Erythroblast (primary cell): Measurements from ENCODE around the gene ZNF488.

ENCODE experiments used
- GATA1 ChIP-seq: IDR thresholded peaks from 2 replicates; pipeline ENCODE4 v1.6.1; 2011; ENCODE audit warnings: low read depth, mild to moderate bottlenecking, control low read depth, low read length, moderate library complexity
- POLR2A ChIP-seq: IDR thresholded peaks from 2 replicates; pipeline ENCODE4 v1.6.1; 2011; ENCODE audit warnings: mild to moderate bottlenecking, low read length

DNA sequence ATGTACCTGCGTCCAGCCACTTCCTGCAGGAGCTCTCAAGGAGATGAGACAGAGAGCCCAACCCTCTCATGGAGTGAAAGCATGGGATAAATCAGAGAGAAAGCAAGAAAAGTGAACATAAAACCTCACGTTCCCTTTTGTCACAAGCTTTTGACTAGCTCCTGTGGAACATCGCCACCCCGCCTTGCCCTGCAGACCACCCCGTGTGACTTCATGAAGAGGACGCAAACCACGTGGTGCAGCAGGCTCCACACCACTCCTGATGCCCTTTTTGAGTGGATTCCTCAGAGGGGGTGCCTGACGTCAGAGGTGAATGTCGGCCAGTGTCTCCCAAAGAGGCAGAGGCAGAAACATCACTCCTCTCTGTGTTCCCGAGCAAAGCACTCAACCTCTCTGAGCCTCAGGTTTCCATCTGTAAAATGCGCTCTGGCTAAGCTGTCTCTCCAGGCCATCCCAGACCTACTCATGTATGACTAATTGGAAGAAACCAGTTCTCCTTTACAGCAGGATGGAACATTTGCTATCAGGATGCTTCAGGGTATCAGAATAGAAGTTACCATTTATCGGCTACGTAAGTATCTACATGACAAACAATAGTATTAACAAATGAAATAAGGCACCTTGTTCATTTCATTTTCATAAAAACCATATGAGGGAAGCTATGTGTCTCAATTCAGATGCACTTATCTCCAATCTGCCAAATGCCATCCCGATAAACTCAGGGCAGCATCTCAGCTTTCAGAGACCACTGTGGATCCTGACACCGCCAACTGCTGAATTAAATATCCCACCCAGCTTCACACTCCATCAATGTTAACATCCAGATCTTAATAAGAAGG lies 5.3 kb downstream of the ZNF488 start:
- TF ChIP-seq POLR2A, result no peak
- no peak for TF ChIP-seq GATA1
